Calu3 (cell line): Measurements from ENCODE around the gene RNASE1. TPM values are rescaled to one million over a fixed set of nuclear protein-coding genes. Genes with fewer than 3 reads are reported as not detected.

ENCODE experiments used
- BruUV-seq: library from RNA; stranded (reverse); fragments of 400-500 nt; replicated peaks from 2 replicates; lab custom pipeline; 2021; lab: Mats Ljungman, UMichigan
- CTCF ChIA-PET: fragments of 300-600 bp; sonication (Branson Sonifier 250); formaldehyde crosslinking; loops from one replicate; lab custom pipeline; 2022; ENCODE audit warnings: antibody characterized with exemption; lab: Charles Lee
- DNase-seq: peaks from one replicate; pipeline ENCODE4 v3.0.0; 2022
- H3K27ac Mint-ChIP-seq: one replicate; pipeline ENCODE4 v1.8.0; 2022; ENCODE audit warnings: mixed read lengths; ENCODE audit not compliant: unreplicated experiment
- H3K27me3 Mint-ChIP-seq: one replicate; pipeline ENCODE4 v1.8.0; 2022; ENCODE audit warnings: mixed read lengths; ENCODE audit not compliant: unreplicated experiment
- H3K36me3 Mint-ChIP-seq: one replicate; pipeline ENCODE4 v1.8.0; 2022; ENCODE audit warnings: mild to moderate bottlenecking, moderate library complexity, mixed read lengths; ENCODE audit not compliant: insufficient read depth, unreplicated experiment
- H3K4me1 Mint-ChIP-seq: one replicate; pipeline ENCODE4 v1.8.0; 2022; ENCODE audit warnings: mild to moderate bottlenecking, low read depth, mixed read lengths; ENCODE audit not compliant: unreplicated experiment
- H3K4me3 Mint-ChIP-seq: one replicate; pipeline ENCODE4 v1.8.0; 2022; ENCODE audit warnings: mild to moderate bottlenecking, low read depth, moderate library complexity, mixed read lengths; ENCODE audit not compliant: unreplicated experiment
- H3K9me3 Mint-ChIP-seq: one replicate; pipeline ENCODE4 v1.8.0; 2022; ENCODE audit warnings: low read depth, mixed read lengths; ENCODE audit not compliant: unreplicated experiment
- CTCF ChIP-seq: fragments of 200-600 bp; IDR thresholded peaks from one replicate; pipeline ENCODE4 v1.8.0; 2022; ENCODE audit warnings: antibody characterized with exemption; ENCODE audit not compliant: unreplicated experiment
- intact Hi-C: fragments of 100-400 bp; cut with micrococcal nuclease; formaldehyde crosslinking; loops from one replicate; pipeline ENCODE4 v1.10.0; 2022; ENCODE audit not compliant: unreplicated experiment
- total RNA-seq: library from RNA; stranded (reverse); gene quantifications from 2 replicates; pipeline ENCODE4 v1.2.3, GENCODE V29; 2022

RNASE1 gene
- total RNA-seq, 1 experiment from 2014 or later: 45.8 TPM

- no TSS peak for BruUV-seq
- Mint-ChIP-seq H3K9me3 (no peaks in the 10 kb centered on the region), H3K36me3 (no peaks in the 10 kb centered on the region), H3K27me3 (no peaks in the 10 kb centered on the region), H3K27ac (no peak overlapping the region), H3K4me3 (no peak overlapping the region), H3K4me1 (peaks cover 22% of the 10 kb centered on the region)
- CTCF ChIA-PET: no interaction called here
- TF ChIP-seq CTCF: no peak
- intact Hi-C loops: loop anchor here (5.0 to 10.0 kb wide), 2 partner anchors 48 to 65 kb away; partner anchors contain the start of gene EDDM3A
- no peak for DNase-seq
These were observed 7.3 kb upstream of the RNASE1 start for GRCh38 chr14:20809917-20810316.

GRCh38 chr14:20808162-20808483 is 5.5 kb upstream of the RNASE1 start:
- H3K4me3 Mint-ChIP-seq: no peak overlapping the region
- H3K27me3 Mint-ChIP-seq: no peaks in the 10 kb centered on the region
- H3K36me3 Mint-ChIP-seq: no peaks in the 10 kb centered on the region
- H3K9me3 Mint-ChIP-seq: no peaks in the 10 kb centered on the region
- no peak for DNase-seq
- intact Hi-C loops: loop anchor here (5.0 to 10.0 kb wide), 2 partner anchors 46 to 63 kb away; partner anchors contain the start of gene EDDM3A
- TF ChIP-seq CTCF: no peak
- CTCF ChIA-PET: interaction anchor here (1.0 kb wide), 1 partner anchor 163 kb away, joined by 3 read pairs; no protein-coding TSS in a partner anchor
- peaks cover 24% of the 10 kb centered on the region for H3K4me1 Mint-ChIP-seq
- H3K27ac Mint-ChIP-seq: no peak overlapping the region
- no TSS peak for BruUV-seq

GRCh38 chr14:20807304-20808161 is 4.9 kb upstream of the RNASE1 start:
- no peak for DNase-seq
- Mint-ChIP-seq H3K27ac (peak overlapping the region; percentile 61), H3K4me3 (no peak overlapping the region), H3K4me1 (peaks cover 30% of the 10 kb centered on the region), H3K27me3 (no peaks in the 10 kb centered on the region), H3K9me3 (no peaks in the 10 kb centered on the region), H3K36me3 (peaks cover 4% of the 10 kb centered on the region)
- CTCF ChIA-PET: interaction anchor here (1.0 to 1.1 kb wide), 2 partner anchors 163 to 298 kb away, joined by 3 read pairs; no protein-coding TSS in a partner anchor
- no peak for TF ChIP-seq CTCF
- no TSS peak for BruUV-seq
- intact Hi-C loops: loop anchor here (5.0 to 10.0 kb wide), 2 partner anchors 45 to 63 kb away; partner anchors contain the start of gene EDDM3A

GRCh38 chr14:20805485-20805884 is 2.8 kb upstream of the RNASE1 start:
- H3K9me3 Mint-ChIP-seq: no peaks in the 10 kb centered on the region
- CTCF ChIA-PET: no interaction called here

More at GRCh38 chr14:20805485-20805884, 2.8 kb upstream of the RNASE1 start:
- Mint-ChIP-seq H3K4me1 (peaks cover 47% of the 10 kb centered on the region), H3K27me3 (no peaks in the 10 kb centered on the region), H3K36me3 (peaks cover 7% of the 10 kb centered on the region), H3K4me3 (no peak overlapping the region), H3K27ac (no peak overlapping the region)
- DNase-seq: no peak
- no TSS peak for BruUV-seq
- TF ChIP-seq CTCF: no peak
- intact Hi-C loops: loop anchor here (5.0 to 10.0 kb wide), 2 partner anchors 43 to 61 kb away; partner anchors contain the start of gene EDDM3A
